Fibroblast of villous mesenchyme (primary cell): ENCODE measurements around the gene MPRIP. TPM values are rescaled to one million over a fixed set of nuclear protein-coding genes. Genes with fewer than 3 reads are reported as not detected.

Experiments
- DNase-seq: peaks from one replicate; pipeline ENCODE4 v3.0.0-alpha.2; 2010; ENCODE audit warnings: low read depth
- H3K4me3 ChIP-seq: 2 replicates; pipeline ENCODE4 v1.5.1; 2011; ENCODE audit warnings: low read depth, mild to moderate bottlenecking, low read length
- CTCF ChIP-seq: IDR thresholded peaks from 2 replicates; pipeline ENCODE4 v1.5.1; 2012; ENCODE audit warnings: low read depth, mild to moderate bottlenecking, low read length; ENCODE audit not compliant: insufficient read depth
- total RNA-seq: library from RNA; depleted of rRNA; stranded (reverse); fragments of >200 nt; gene quantifications from 2 replicates; pipeline ENCODE4 v1.2.3, GENCODE V29; 2012

MPRIP gene
- total RNA-seq, 1 donor = 178 TPM

DNA sequence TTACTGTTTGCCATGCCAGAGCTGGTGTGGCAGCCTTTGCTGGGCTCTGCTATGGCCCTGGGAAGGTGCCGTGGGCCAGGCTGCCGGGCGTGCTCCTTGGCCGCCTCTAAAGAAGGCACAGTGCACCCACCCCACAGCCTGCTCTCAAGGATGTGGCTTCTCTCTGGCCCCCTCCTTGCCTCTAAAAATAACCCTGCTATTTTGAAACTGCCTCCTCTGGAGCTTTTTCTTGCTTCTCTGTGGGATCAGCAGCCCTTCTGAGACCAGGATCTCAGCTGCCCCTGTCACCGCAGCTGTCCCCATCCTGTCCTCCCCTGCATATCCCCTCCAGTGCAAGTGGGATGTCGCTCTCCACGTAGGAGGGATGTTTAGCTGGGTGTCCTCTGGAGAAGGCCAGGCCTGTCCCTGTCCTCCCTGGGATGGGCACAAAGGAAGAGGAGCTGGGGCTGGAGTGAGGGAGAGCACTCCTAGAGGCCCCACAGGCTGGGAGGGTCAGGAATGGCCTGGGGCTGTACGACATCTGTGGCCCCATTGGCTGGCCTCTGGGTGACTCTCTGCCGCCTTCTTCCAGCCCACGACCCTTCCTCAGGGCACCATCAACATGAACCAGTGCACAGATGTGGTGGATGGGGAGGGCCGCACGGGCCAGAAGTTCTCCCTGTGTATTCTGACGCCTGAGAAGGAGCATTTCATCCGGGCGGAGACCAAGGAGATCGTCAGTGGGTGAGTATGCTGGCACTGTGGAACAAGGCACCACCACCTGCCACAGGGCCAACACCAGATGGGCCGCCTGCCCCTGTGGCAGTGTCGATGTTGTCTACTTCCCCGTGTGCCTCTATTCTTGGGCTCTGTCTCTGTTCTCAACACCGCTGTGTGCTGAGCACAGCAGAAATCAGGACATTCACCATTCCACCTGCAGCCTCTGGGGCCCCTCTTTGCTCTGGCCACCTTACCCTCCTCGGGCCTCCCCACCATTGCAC is 84.2 kb downstream of the MPRIP start:
- DNase-seq = no peak
- no peak for TF ChIP-seq CTCF
- H3K4me3 ChIP-seq = no peak overlapping the region

DNA sequence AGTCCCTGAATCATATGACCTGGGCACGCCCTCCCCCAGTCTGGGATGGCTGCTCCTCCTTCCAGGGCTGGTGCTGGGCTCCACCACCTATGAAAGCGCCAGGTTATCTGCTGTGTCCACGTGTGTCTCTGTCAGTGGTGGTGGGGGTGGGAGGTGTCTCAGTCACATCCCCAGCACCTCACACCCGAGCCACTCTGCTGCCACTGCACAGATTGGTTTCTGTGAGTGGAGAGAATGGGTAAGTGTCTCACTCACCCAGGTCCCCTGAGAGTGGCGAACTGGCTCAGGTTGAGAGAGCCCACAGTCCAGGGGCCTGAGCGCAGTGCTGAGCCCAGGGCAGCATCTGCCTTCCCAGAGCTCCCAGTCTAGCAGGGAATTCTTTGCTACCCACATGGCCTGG is 84.9 kb downstream of the MPRIP start:
- no peak overlapping the region for H3K4me3 ChIP-seq
- no peak for TF ChIP-seq CTCF
- DNase-seq = no peak

DNA sequence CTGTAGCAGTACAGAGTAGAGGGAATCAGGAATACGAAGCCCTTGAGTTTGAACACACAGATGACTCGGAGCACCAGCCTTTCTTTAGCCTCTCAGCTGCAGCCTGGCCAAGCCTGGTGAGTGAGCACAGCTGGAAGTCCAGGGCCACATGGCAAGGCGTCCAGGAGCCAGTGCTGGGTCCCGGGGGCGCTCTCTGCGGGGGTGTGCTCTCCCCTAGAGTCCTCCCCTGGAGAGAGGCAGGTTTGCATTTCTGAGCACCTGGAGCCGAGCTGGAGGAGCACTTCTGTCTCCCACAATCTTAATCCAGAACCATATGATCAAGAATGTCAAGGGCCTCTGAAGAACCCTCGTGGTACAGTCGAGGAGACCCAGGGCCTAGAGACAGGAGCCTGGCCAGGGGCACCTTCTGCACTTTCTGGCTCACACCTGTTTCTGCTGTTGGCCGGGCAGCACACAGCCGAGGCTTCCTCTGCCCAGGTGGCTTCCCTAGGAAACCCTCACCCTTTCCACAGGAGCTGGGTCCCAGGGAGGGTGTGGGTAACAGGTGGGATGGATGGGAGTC is 85.6 kb downstream of the MPRIP start:
- DNase-seq = no peak
- no peak overlapping the region for H3K4me3 ChIP-seq
- no peak for TF ChIP-seq CTCF

GRCh38 chr17:17128476-17129075 is 86.3 kb downstream of the MPRIP start:
- H3K4me3 ChIP-seq = no peak overlapping the region
- TF ChIP-seq CTCF = no peak
- DNase-seq = no peak

DNA sequence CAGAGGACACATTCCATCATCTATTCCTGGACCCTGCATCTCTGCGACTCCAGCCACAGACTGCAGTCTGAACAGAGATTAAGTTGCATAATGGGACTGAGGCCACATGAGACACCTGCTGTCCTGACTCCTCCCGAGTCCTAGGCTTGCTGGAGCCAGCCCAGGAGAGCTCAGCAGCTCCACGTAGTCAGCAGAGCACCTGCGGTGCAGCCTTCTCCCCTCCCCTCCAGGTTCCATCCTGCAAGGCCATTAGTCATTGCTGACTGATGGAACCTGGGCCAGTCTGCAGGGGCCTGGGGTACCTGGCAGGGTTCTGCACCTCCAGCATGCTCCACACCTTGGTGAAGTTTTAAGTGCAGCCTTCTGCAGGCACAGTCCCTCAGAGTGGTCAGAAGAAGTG is 87.2 kb downstream of the MPRIP start:
- no peak for DNase-seq
- no peak for TF ChIP-seq CTCF
- H3K4me3 ChIP-seq = no peak overlapping the region

- H3K4me3 ChIP-seq = no peak overlapping the region
- peak; percentile 7 for TF ChIP-seq CTCF
- DNase-seq = no peak
Observed at GRCh38 chr17:17130077-17130844, 88.0 kb downstream of the MPRIP start.
